Transverse colon (tissue), 4 donors: ENCODE results near the gene MAST4.

Source experiments
- CTCF ChIP-seq, 5 experiments: fragments of 200-600 bp in 3 of 5; fragments of 450-650 bp in 2 of 5; sonication (generic) in 3 of 5; IDR thresholded peaks; 1 replicate in 2 of 5; 2 replicates in 3 of 5; pipeline ENCODE4 v1.5.1; 2016 to 2017; ENCODE audit warnings: antibody characterized with exemption in 5 of 5, inconsistent platforms in 3 of 5, mild to moderate bottlenecking in 2 of 5, moderate library complexity in 1 of 5
- POLR2A ChIP-seq: fragments of 450-650 bp; IDR thresholded peaks from one replicate; pipeline ENCODE4 v1.6.1; 2016; ENCODE audit warnings: antibody characterized with exemption, mild to moderate bottlenecking, moderate library complexity
- POLR2AphosphoS5 ChIP-seq, 3 donors: sonication (generic); formaldehyde crosslinking; IDR thresholded peaks; one replicate each; pipeline ENCODE4 v1.6.1; 2016; ENCODE audit warnings: antibody characterized with exemption in 3 of 3

- no peak for TF ChIP-seq POLR2A
- TF ChIP-seq CTCF (IDR thresholded peaks at IDR 0.05): no peak
- TF ChIP-seq POLR2AphosphoS5 (IDR thresholded peaks at IDR 0.05): no peak
These were observed 360.2 kb downstream of the MAST4 start for GRCh38 chr5:66956439-66956838.
